Body of pancreas (tissue), 4 donors: ENCODE measurements around the gene ZNF346. TPM values are rescaled to one million over a fixed set of nuclear protein-coding genes. Genes with fewer than 3 reads are reported as not detected.

Experiments
- ATAC-seq: fragments of 150-250 bp; one replicate; pipeline ENCODE4 v1.9.1; 2016
- DNase-seq, 4 donors: peaks; one replicate each; pipeline ENCODE4 v3.0.0-alpha.2; 2019
- H3K27ac ChIP-seq, 4 donors: fragments of 200-600 bp; sonication (generic); 1 replicate in 3 of 4; 2 replicates in 1 of 4; pipeline versions ENCODE4 v1.5.1 to v1.6.1; 2016 to 2019; ENCODE audit warnings: mild to moderate bottlenecking in 1 of 4, mixed read lengths in 1 of 4, moderate library complexity in 1 of 4
- H3K27me3 ChIP-seq, 2 donors: fragments of 200-600 bp; sonication (generic); one replicate each; pipeline ENCODE4 v1.6.0; 2016; ENCODE audit warnings: mild to moderate bottlenecking in 1 of 2
- H3K36me3 ChIP-seq, 2 donors: fragments of 200-600 bp; sonication (generic); replicated peaks in 1 of 2; 2 replicates each; pipeline ENCODE4 v1.5.1; 2016; ENCODE audit warnings: low read depth in 2 of 2; ENCODE audit not compliant: insufficient read depth in 1 of 2
- H3K4me1 ChIP-seq: fragments of 200-600 bp; sonication (generic); one replicate; pipeline ENCODE4 v1.6.0; 2016
- H3K4me3 ChIP-seq, 2 donors: fragments of 200-600 bp; sonication (generic); 1 replicate in 1 of 2; 2 replicates in 1 of 2; pipeline ENCODE4 v1.5.1; 2016 to 2019
- H3K9me3 ChIP-seq, 3 donors: fragments of 200-600 bp; sonication (generic); 1 replicate in 2 of 3; 2 replicates in 1 of 3; pipeline ENCODE4 v1.5.1; 2016
- POLR2A ChIP-seq, 3 donors: fragments of 450-650 bp; IDR thresholded peaks; one replicate each; pipeline ENCODE4 v1.6.1; 2016; ENCODE audit warnings: antibody characterized with exemption in 3 of 3, mild to moderate bottlenecking in 2 of 3
- WGBS, 2 donors: methylation state at CpG; one replicate each; pipeline ENCODE4 v1.1.5; 2017; 5-methylcytosine and 5-hydroxymethylcytosine counted together
- intact Hi-C: fragments of 100-400 bp; cut with DNase I; formaldehyde crosslinking; loops from one replicate; pipeline ENCODE4 v1.15.1; 2023
- total RNA-seq, 2 donors: library from RNA; depleted of rRNA; stranded (reverse); fragments of >200 nt; gene quantifications; one replicate each; pipeline ENCODE4 v1.1.0, GENCODE V29; 2016
- TF ChIP-seq, protein P1 (sequence below), 7 experiments: fragments of 450-650 bp in 4 of 7; fragments of 200-600 bp in 3 of 7; sonication (generic) in 3 of 7; IDR thresholded peaks; one replicate each; pipeline ENCODE4 v1.5.1; 2016 to 2019; ENCODE audit warnings: antibody characterized with exemption in 7 of 7

The ZNF346 gene
- total RNA-seq, 2 donors from 2014 or later, result 13.5 to 14.5 TPM

DNA sequence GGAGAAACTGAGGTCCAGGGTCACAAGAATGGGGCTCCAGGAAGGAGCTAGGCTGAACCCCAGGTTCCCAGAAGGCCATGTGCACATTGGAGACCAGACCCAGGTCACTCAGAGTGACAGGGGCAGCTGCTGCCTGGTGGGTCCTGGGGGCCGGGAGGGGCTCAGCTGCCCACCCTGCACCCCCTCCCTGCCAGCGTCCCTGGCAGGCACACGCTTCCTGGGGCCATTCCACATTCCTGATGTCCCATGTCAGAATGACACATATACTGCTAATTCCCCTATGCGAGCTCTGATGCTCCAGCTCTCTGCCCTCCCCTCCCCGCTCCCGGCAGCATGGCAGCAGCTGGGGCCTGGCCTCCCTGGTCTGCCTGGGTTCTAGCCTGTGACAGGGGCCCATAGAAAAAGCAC, 78.2 kb downstream of the ZNF346 start:
- ATAC-seq (peak; percentile 46), DNase-seq (no peak)
- Histone ChIP-seq H3K27ac (peak overlapping the region in 1 of 4 donors; percentile 53), H3K4me1 (peaks cover 40% of the 10 kb centered on the region), H3K27me3 (no peaks in the 10 kb centered on the region), H3K36me3 (peaks cover 0 to 6% of the 10 kb centered on the region in 2 donors), H3K9me3 (no peaks in the 10 kb centered on the region), H3K4me3 (no peak overlapping the region)
- intact Hi-C loops, result no loop called here
- 38% methylated on average over 6 of the region's 6 CpGs; no CpG with 5 or more reads in 1 of the 2 donors for WGBS, 2 donors
- no peak for TF ChIP-seq POLR2A (IDR thresholded peaks at IDR 0.05)
- TF ChIP-seq, protein P1, sequence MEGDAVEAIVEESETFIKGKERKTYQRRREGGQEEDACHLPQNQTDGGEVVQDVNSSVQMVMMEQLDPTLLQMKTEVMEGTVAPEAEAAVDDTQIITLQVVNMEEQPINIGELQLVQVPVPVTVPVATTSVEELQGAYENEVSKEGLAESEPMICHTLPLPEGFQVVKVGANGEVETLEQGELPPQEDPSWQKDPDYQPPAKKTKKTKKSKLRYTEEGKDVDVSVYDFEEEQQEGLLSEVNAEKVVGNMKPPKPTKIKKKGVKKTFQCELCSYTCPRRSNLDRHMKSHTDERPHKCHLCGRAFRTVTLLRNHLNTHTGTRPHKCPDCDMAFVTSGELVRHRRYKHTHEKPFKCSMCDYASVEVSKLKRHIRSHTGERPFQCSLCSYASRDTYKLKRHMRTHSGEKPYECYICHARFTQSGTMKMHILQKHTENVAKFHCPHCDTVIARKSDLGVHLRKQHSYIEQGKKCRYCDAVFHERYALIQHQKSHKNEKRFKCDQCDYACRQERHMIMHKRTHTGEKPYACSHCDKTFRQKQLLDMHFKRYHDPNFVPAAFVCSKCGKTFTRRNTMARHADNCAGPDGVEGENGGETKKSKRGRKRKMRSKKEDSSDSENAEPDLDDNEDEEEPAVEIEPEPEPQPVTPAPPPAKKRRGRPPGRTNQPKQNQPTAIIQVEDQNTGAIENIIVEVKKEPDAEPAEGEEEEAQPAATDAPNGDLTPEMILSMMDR (IDR thresholded peaks at IDR 0.05), result no peak

DNA sequence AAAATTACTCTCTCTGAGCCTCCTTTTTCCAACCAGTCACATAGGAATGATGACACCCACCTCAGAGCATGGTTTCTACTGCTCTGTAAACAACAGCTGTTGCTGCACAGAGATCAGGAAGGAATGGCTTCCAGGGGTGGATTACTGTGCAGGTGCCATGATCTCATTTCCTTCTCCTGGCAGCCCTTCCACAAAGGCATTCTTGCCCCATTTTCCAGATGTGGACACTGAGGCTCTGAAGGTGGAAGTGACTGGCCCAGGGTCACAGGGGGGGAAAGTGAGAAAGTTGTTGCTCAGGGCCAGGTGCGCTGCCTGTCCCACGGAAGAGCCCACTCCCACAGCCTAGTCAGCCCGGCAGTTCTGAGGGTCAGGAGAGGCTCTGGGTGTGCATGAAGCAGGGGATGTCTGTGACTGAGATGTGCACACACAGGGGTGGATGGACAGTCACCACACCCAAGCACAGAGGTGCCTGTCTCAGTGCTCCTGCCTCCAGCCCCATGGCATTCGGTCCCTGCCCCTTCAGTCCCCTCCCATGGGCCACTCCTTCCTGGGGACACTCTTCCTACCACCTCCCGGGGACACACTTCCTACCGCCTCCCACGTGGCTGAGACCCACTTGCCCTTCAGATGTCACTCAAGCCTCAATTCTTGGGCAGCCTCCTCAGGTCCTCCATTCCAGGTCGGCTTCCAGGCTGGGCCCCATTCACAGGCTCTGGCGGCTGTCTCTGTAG, 81.2 kb downstream of the ZNF346 start:
- intact Hi-C loops, result no loop called here
- H3K4me3 ChIP-seq, result no peak overlapping the region
- no peaks in the 10 kb centered on the region for H3K27me3 ChIP-seq
- WGBS, 2 donors, result 46 to 58% methylated on average over 6 to 9 of the region's 9 CpGs
- no peak for TF ChIP-seq POLR2A (IDR thresholded peaks at IDR 0.05)
- TF ChIP-seq, protein P1 (IDR thresholded peaks at IDR 0.05), result no peak
- no peaks in the 10 kb centered on the region for H3K9me3 ChIP-seq
- H3K36me3 ChIP-seq, result no peaks in the 10 kb centered on the region
- peaks cover 18% of the 10 kb centered on the region for H3K4me1 ChIP-seq
- no peak overlapping the region for H3K27ac ChIP-seq
- DNase-seq (no peak), ATAC-seq (no peak)

DNA sequence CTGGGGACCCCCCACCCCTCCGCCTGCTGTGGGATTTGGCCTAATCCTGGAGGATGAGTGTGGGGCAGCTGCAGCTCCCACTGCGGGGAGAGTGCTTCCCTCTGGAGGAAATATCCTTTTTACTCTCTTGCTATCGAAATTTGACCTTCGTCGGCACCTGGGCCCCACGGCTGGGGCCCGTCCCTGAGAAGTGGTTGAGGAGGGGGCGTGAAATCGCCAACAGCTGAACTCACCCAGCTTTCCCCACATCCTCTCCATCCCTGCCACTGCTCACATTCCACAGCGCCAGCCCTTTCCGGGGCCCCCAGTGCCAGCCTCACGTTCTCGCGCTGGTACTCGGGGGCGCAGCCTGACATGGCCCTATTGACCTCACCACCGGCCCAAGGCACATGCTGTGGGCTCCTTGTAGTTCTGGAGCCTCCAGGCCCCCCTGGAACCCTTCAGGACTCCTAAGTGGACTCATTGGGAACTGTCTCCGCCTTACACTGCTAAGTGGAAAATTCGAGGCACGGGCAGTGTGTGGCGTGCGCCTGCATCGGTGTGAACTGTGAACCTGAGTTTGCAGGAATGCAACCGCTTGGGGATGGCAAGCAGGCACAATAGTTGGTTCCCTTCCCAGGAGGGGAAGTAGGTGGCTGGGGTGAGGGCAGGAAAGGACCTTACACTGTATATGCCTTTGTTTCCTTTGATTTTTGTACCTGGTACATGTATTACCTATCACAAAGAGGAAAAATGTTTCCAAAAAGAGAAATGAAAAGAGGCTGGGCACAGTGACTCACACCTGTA, 83.4 kb downstream of the ZNF346 start:
- ATAC-seq, result no peak
- no peaks in the 10 kb centered on the region for H3K36me3 ChIP-seq
- H3K27ac ChIP-seq, result no peak overlapping the region
- no peak for DNase-seq
- no peak overlapping the region for H3K4me3 ChIP-seq
- intact Hi-C loops, result no loop called here
- no peaks in the 10 kb centered on the region for H3K27me3 ChIP-seq
- H3K9me3 ChIP-seq, result no peaks in the 10 kb centered on the region
- 71 to 78% methylated on average over 16 to 24 of the region's 24 CpGs for WGBS, 2 donors
- H3K4me1 ChIP-seq, result peaks cover 10% of the 10 kb centered on the region
- TF ChIP-seq, protein P1 (IDR thresholded peaks at IDR 0.05), result no peak
- TF ChIP-seq POLR2A (IDR thresholded peaks at IDR 0.05), result no peak

DNA sequence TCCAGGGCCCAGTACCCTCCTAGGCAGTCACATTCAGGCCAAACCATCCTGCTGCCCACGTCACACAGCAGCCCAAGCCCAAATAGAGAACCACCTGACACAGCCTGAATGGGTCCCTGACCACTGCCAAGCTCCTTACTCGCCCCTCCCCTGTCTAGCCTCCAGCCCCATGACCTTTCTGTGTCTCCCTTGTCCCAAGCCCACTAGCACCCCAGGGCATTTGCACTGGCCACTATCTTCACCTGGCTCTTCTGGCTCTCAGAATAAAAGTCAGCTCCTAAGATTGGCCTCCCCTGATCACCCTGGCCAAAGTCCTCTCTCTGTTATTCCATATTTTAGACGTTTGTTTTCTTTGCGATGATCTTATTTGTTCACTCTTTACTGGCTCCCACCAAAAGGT, 84.7 kb downstream of the ZNF346 start:
- Histone ChIP-seq H3K4me3 (no peak overlapping the region), H3K36me3 (no peaks in the 10 kb centered on the region), H3K9me3 (no peaks in the 10 kb centered on the region), H3K27me3 (no peaks in the 10 kb centered on the region), H3K27ac (no peak overlapping the region), H3K4me1 (peaks cover 10% of the 10 kb centered on the region)
- no peak for DNase-seq
- TF ChIP-seq, protein P1 (IDR thresholded peaks at IDR 0.05), result no peak
- TF ChIP-seq POLR2A (IDR thresholded peaks at IDR 0.05), result no peak
- no peak for ATAC-seq
- 39 to 56% methylated on average over 3 to 4 of the region's 4 CpGs for WGBS, 2 donors
- intact Hi-C loops, result no loop called here
